Activated CD4-positive, alpha-beta memory T cell treated with anti-CD3 and anti-CD28 coated beads for 36 hours (primary cell): ENCODE data around the gene RHOC. TPM values are rescaled to one million over a fixed set of nuclear protein-coding genes. Genes with fewer than 3 reads are reported as not detected.
A peak's percentile ranks its signal among the peaks of the same experiment; 100 is the strongest.

ENCODE experiments used
- CTCF ChIA-PET: fragments of 350-600 bp; sonication (Branson Sonifier 250); formaldehyde crosslinking; loops from one replicate; lab custom pipeline; 2021; ENCODE audit warnings: antibody characterized with exemption, inconsistent platforms; lab: Charles Lee
- POLR2A ChIA-PET: fragments of 350-600 bp; sonication (Branson Sonifier 250); formaldehyde crosslinking; loops from one replicate; lab custom pipeline; 2021; ENCODE audit warnings: antibody characterized with exemption; lab: Charles Lee
- DNase-seq: peaks from one replicate; pipeline ENCODE4 v3.0.0-alpha.2; 2020
- H3K27ac Mint-ChIP-seq: one replicate; pipeline ENCODE4 v1.8.0; 2021; ENCODE audit warnings: mixed read lengths
- H3K27me3 Mint-ChIP-seq: one replicate; pipeline ENCODE4 v1.8.0; 2021; ENCODE audit warnings: mixed read lengths
- H3K36me3 Mint-ChIP-seq: one replicate; pipeline ENCODE4 v1.8.0; 2021; ENCODE audit warnings: mixed read lengths
- H3K4me1 Mint-ChIP-seq: one replicate; pipeline ENCODE4 v1.8.0; 2021; ENCODE audit warnings: low read depth, mixed read lengths
- H3K4me3 Mint-ChIP-seq: one replicate; pipeline ENCODE4 v1.8.0; 2021; ENCODE audit warnings: mild to moderate bottlenecking, mixed read lengths
- H3K9me3 Mint-ChIP-seq: one replicate; pipeline ENCODE4 v1.8.0; 2021; ENCODE audit warnings: mixed read lengths
- intact Hi-C: fragments of 100-400 bp; cut with micrococcal nuclease; formaldehyde crosslinking; loops from one replicate; pipeline ENCODE4 v1.15.1; 2023
- total RNA-seq, 2 experiments: library from RNA; stranded (reverse); gene quantifications; one replicate each; pipeline ENCODE4 v1.2.3, GENCODE V29; 2021

Gene RHOC
- total RNA-seq, 2 experiments from 2014 or later: 50.1 to 51.6 TPM

DNA sequence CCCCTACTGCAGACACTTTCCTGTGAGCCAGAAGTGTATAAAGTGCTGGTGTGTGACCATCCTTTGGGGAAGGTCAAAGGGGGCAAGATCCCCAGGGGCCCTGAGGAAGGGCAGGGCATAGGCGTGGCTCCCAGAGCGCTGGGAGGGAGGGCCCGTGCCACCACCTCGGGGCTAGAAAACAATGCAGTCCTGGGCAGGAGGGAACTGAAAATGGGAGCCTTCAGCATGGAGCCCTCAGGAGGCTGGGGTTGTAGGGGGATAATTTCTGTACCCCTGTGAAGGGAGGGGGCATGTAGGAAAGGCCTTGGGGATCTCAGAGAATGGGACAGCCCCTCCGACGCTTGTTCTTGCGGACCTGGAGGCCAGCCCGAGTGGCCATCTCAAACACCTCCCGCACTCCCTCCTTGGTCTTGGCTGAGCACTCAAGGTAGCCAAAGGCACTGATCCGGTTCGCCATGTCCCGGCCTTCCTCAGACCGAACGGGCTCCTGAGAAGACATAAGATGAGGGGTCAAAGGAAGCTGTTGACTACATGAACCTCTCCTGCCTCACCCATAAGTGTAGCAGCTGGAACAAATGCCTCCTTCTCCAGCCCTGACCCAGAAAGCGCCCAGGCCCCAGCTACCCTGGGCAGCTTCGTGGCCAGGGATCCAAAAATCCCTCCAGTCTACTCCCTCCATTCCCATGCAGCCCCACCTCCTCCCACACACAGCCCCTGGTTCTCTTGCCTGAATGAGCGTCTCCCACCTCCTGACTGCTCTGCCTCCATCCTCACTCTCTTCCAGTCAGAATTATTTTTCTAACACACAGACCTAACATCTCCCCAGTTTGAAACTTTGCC, 5.5 kb downstream of the RHOC start:
- POLR2A ChIA-PET: interaction anchor here (0.9 to 1.5 kb wide), 3 partner anchors 11 to 26 kb away, joined by 3 to 6 read pairs (median 4); partner anchors contain the start of gene PPM1J
- CTCF ChIA-PET: interaction anchor here (0.7 to 2.6 kb wide), 2 partner anchors 14 to 28 kb away, joined by 3 to 6 read pairs; no protein-coding TSS in a partner anchor
- intact Hi-C loops: no loop called here
- no peak for DNase-seq
- peak overlapping the region; percentile 87 for H3K27ac Mint-ChIP-seq
- no peak overlapping the region for H3K4me3 Mint-ChIP-seq
- H3K27me3 Mint-ChIP-seq: no peaks in the 10 kb centered on the region
- peaks cover 54% of the 10 kb centered on the region for H3K4me1 Mint-ChIP-seq
- H3K9me3 Mint-ChIP-seq: no peaks in the 10 kb centered on the region
- peaks cover 10% of the 10 kb centered on the region for H3K36me3 Mint-ChIP-seq

DNA sequence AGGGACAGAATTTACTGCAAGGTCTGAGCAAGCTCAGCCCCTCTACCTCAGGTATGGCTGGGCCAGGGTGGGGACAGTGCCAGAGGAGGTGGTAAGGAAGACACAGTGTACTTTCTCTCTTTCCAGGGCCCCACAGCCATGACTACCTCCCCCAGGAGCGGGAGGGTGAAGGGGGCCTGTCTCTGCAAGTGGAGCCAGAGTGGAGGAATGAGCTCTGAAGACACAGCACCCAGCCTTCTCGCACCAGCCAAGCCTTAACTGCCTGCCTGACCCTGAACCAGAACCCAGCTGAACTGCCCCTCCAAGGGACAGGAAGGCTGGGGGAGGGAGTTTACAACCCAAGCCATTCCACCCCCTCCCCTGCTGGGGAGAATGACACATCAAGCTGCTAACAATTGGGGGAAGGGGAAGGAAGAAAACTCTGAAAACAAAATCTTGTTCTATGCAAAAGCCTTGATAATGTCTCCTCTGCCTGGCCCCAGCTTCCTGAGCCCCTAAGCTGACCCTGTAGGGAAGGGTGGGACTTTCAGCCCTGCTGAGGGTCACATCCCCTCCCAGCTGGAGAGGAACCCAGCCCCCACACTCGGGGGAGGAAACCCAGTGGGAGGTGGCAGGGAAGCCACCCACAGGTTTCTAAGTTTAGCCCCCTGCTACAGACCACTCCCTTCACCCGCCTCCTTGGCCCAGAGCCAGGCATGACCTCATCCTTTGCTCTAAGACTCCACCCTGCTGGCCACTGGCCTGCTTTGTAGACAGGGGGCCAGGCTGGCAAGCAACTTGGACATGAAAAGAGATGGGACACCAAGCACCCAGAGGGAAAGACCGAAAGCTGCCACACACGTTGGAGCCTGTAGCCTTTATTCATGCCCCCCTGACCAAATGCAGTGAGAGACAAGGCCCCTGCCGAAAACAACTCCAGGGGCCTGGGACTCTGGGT, 6.4 kb downstream of the RHOC start:
- POLR2A ChIA-PET: interaction anchor here (1.5 kb wide), 1 partner anchor 26 kb away, joined by 4 read pairs; no protein-coding TSS in a partner anchor
- Mint-ChIP-seq H3K27me3 (no peaks in the 10 kb centered on the region), H3K36me3 (peaks cover 10% of the 10 kb centered on the region), H3K27ac (peak overlapping the region; percentile 87), H3K4me1 (peaks cover 47% of the 10 kb centered on the region), H3K9me3 (no peaks in the 10 kb centered on the region), H3K4me3 (no peak overlapping the region)
- CTCF ChIA-PET: interaction anchor here (0.7 to 2.6 kb wide), 3 partner anchors 15 to 104 kb away, joined by 3 to 6 read pairs (median 3); no protein-coding TSS in a partner anchor
- intact Hi-C loops: no loop called here
- peak; percentile 82 for DNase-seq

- no peak overlapping the region for H3K4me3 Mint-ChIP-seq
- DNase-seq: no peak
- no peaks in the 10 kb centered on the region for H3K9me3 Mint-ChIP-seq
- H3K27me3 Mint-ChIP-seq: no peaks in the 10 kb centered on the region
- peaks cover 10% of the 10 kb centered on the region for H3K36me3 Mint-ChIP-seq
- CTCF ChIA-PET: interaction anchor here (0.6 to 1.2 kb wide), 2 partner anchors 105 to 301 kb away, joined by 3 to 4 read pairs; no protein-coding TSS in a partner anchor
- intact Hi-C loops: no loop called here
- peaks cover 38% of the 10 kb centered on the region for H3K4me1 Mint-ChIP-seq
- POLR2A ChIA-PET: interaction anchor here (1.5 to 1.7 kb wide), 2 partner anchors 25 kb away, joined by 4 to 8 read pairs; partner anchors contain the start of gene MOV10
- peak overlapping the region; percentile 87 for H3K27ac Mint-ChIP-seq
Observed at GRCh38 chr1:112699425-112700144, 7.3 kb downstream of the RHOC start.

GRCh38 chr1:112698366-112699310, 8.3 kb downstream of the RHOC start:
- Mint-ChIP-seq H3K36me3 (peaks cover 10% of the 10 kb centered on the region), H3K27ac (peak overlapping the region; percentile 11), H3K4me1 (peaks cover 30% of the 10 kb centered on the region), H3K27me3 (no peaks in the 10 kb centered on the region), H3K4me3 (no peak overlapping the region), H3K9me3 (no peaks in the 10 kb centered on the region)
- CTCF ChIA-PET: interaction anchor here (0.6 to 1.2 kb wide), 2 partner anchors 106 to 300 kb away, joined by 3 to 4 read pairs; no protein-coding TSS in a partner anchor
- no peak for DNase-seq
- intact Hi-C loops: no loop called here
- POLR2A ChIA-PET: interaction anchor here (1.0 to 1.7 kb wide), 2 partner anchors 10 to 24 kb away, joined by 3 to 8 read pairs; partner anchors contain the start of gene MOV10

DNA sequence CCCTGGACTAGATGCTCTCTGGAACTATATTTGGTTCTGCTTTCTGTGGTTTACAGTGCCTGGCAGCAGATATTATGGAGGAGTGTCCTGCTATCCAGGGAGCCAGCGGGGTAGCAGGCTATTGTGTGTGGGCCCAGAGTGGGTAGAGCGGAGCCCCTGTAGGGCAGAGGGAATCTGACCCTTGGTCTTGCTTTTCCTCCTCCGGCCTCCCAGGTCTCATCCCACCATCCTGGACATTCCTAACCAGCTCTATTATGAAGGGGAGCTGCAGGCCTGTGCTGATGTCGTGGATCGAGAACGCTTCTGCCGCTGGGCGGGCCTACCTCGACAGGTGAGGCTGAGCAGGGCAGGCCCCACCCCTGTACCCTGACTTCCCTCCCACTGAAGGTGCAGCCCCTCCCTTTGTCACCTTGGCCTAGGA, 9.1 kb downstream of the RHOC start:
- H3K36me3 Mint-ChIP-seq: peaks cover 11% of the 10 kb centered on the region
- no peak overlapping the region for H3K4me3 Mint-ChIP-seq
- DNase-seq: no peak
- no peaks in the 10 kb centered on the region for H3K9me3 Mint-ChIP-seq
- peaks cover 30% of the 10 kb centered on the region for H3K4me1 Mint-ChIP-seq
- ChIA-PET POLR2A (interaction anchor here (1.0 kb wide), 1 partner anchor 9 kb away, joined by 3 read pairs; no protein-coding TSS in a partner anchor), CTCF (interaction anchor here (1.0 kb wide), 1 partner anchor 18 kb away, joined by 3 read pairs; no protein-coding TSS in a partner anchor)
- intact Hi-C loops: no loop called here
- H3K27me3 Mint-ChIP-seq: no peaks in the 10 kb centered on the region
- no peak overlapping the region for H3K27ac Mint-ChIP-seq

DNA sequence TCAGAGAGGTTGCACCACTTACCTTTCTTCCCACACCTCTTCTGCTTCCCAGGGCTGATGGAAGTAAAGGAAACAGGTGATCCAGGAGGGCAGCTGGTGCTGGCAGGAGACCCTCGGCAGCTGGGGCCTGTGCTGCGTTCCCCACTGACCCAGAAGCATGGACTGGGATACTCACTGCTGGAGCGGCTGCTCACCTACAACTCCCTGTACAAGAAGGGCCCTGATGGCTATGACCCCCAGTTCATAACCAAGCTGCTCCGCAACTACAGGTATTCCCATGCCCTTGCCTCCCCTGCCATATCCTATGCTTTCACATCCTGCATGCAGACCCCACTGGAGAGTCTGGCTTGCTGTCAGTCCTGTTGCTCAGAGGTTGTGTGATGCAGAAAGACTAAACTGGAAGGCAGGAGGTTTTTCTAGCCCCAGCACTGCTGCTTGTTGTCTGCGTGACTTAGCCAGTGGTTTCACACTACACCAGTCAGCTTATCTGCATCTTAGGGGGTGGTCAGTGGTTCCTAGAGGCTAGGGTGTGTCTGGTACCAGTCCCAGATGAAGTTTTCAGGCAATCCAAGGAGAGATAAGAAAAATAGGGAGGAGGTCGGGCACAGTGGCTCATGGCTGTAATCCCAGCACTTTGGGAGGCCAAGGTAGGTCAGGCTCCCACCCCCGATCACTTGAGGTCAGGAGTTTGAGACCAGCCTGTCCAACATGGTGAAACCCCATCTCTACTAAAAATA, 10.2 kb downstream of the RHOC start:
- Mint-ChIP-seq H3K4me3 (no peak overlapping the region), H3K4me1 (peaks cover 22% of the 10 kb centered on the region), H3K36me3 (peaks cover 12% of the 10 kb centered on the region), H3K27me3 (no peaks in the 10 kb centered on the region), H3K27ac (peak overlapping the region; percentile 23), H3K9me3 (no peaks in the 10 kb centered on the region)
- ChIA-PET CTCF (interaction anchor here (1.0 kb wide), 1 partner anchor 19 kb away, joined by 3 read pairs; no protein-coding TSS in a partner anchor), POLR2A (no interaction called here)
- intact Hi-C loops: no loop called here
- no peak for DNase-seq

GRCh38 chr1:112695276-112695675, 11.7 kb downstream of the RHOC start:
- Mint-ChIP-seq H3K9me3 (no peaks in the 10 kb centered on the region), H3K27ac (no peak overlapping the region), H3K4me1 (peaks cover 7% of the 10 kb centered on the region), H3K36me3 (peaks cover 12% of the 10 kb centered on the region), H3K4me3 (no peak overlapping the region), H3K27me3 (no peaks in the 10 kb centered on the region)
- ChIA-PET POLR2A (no interaction called here), CTCF (no interaction called here)
- intact Hi-C loops: no loop called here
- DNase-seq: no peak

DNA sequence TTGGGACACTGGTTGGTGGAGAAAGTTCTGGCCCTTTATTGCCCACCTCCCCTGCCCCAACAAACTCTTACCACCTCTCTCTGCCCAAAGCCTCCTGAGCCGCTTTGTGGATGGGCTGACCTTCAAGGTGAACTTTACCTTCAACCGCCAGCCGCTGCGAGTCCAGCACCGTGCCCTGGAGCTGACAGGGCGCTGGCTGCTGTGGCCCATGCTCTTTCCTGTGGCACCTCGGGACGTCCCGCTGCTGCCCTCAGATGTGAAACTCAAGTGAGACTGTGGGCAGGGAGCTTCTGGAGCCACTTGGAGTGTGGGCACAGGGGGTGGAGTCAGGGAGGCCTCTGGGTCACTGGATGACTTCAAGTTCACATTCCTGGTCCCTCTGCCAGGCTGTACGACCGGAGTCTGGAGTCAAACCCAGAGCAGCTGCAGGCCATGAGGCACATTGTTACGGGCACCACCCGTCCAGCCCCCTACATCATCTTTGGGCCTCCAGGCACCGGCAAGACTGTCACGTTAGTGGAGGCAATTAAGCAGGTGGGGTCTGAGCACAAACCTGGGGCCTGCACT, 12.5 kb downstream of the RHOC start:
- no peak for DNase-seq
- intact Hi-C loops: no loop called here
- ChIA-PET POLR2A (interaction anchor here (0.6 kb wide), 1 partner anchor 94 kb away, joined by 3 read pairs; no protein-coding TSS in a partner anchor), CTCF (no interaction called here)
- Mint-ChIP-seq H3K9me3 (no peaks in the 10 kb centered on the region), H3K27ac (peak overlapping the region; percentile 3), H3K27me3 (no peaks in the 10 kb centered on the region), H3K36me3 (peaks cover 12% of the 10 kb centered on the region), H3K4me3 (no peak overlapping the region), H3K4me1 (no peaks in the 10 kb centered on the region)

DNA sequence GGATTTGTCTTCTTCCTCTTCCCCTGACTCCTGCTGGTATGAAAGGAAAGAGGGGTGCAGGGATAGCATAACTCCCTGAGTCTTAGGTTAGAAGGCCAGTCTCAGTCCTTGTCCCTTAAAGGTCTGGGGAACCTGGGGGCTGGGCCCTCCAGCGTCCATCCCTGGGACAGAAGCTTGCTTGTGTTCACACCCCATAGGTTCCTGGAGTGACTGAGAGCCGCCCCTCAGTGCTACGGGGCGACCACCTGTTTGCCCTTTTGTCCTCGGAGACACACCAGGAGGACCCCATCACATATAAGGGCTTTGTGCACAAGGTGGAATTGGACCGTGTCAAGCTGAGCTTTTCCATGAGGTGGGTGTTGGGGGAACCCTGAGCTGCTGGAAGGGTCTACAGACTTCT, 13.1 kb downstream of the RHOC start:
- H3K9me3 Mint-ChIP-seq: no peaks in the 10 kb centered on the region
- intact Hi-C loops: no loop called here
- POLR2A ChIA-PET: no interaction called here

More for the DNA sequence above, 13.1 kb downstream of the RHOC start:
- H3K27me3 Mint-ChIP-seq: no peaks in the 10 kb centered on the region
- CTCF ChIA-PET: interaction anchor here (0.7 kb wide), 1 partner anchor 102 kb away, joined by 3 read pairs; no protein-coding TSS in a partner anchor
- no peaks in the 10 kb centered on the region for H3K4me1 Mint-ChIP-seq
- H3K27ac Mint-ChIP-seq: no peak overlapping the region
- H3K36me3 Mint-ChIP-seq: peaks cover 12% of the 10 kb centered on the region
- DNase-seq: no peak
- no peak overlapping the region for H3K4me3 Mint-ChIP-seq
